ENCODE measurements around the gene TRIO.

DNA sequence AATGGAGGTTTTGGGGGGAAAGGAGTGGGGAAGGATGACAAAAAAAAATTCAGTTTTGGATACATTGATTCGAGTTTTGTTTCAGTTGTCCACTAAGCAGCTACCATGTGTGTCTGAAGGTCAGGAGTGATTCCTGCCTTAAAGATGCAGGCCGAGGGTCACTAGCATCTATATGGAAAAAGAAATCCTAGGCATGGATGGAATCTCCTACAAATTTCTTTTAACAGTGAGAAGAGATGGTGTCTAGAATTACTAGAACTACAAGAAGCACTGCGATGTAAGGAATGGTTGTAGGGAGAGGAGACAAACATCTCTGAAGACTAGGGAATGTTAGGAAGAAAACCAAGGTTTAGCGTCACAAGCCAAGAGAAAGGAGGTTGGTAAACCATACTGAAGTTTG is 19.6 kb upstream of the TRIO start:
- TF ChIP-seq CTCF (IDR thresholded peaks at IDR 0.05; ENCODE audit: low read length) (no peak), EZH2phosphoT487 (IDR thresholded peaks at IDR 0.05; ENCODE audit: low read length) (no peak)
